HCT116 (cell line): Measurements from ENCODE around the gene ARHGAP45. TPM values are rescaled to one million over a fixed set of nuclear protein-coding genes. Genes with fewer than 3 reads are reported as not detected.

Experiments
- ATAC-seq: fragments of 200-7000 bp; cut with Tn5 transposase; 2 replicates; pipeline ENCODE4 v1.9.1; 2020; ENCODE audit warnings: mild to moderate bottlenecking, moderate library complexity
- BruUV-seq: library from RNA; stranded (reverse); fragments of 400-500 nt; replicated peaks from 2 replicates; lab custom pipeline; 2021; lab: Mats Ljungman, UMichigan
- CTCF ChIA-PET: fragments of 300-600 bp; sonication (Branson Sonifier 250); formaldehyde crosslinking; loops from one replicate; lab custom pipeline; 2021; ENCODE audit warnings: antibody characterized with exemption; lab: Charles Lee
- POLR2A ChIA-PET: fragments of 300-600, 350-600 bp; sonication (Branson Sonifier 250); formaldehyde crosslinking; loops from one replicate; lab custom pipeline; 2021; ENCODE audit warnings: antibody characterized with exemption; lab: Charles Lee
- RAD21 ChIA-PET, 2 experiments: fragments of 300-600 bp; sonication (Branson Sonifier 250); formaldehyde crosslinking; loops; one replicate each; lab custom pipeline; 2023; ENCODE audit warnings: low total read pairs in 2 of 2; ENCODE audit not compliant: uncharacterized antibody in 2 of 2, unreplicated experiment in 2 of 2, low non-redundant PET in 1 of 2; lab: Charles Lee
- DNase-seq: peaks from one replicate; pipeline ENCODE4 v3.0.0-alpha.2; 2010; ENCODE audit warnings: low read depth, low spot score
- H2AFZ ChIP-seq: fragments of 200-600 bp; shearing (Covaris generic), sonication (generic); 2 replicates; pipeline ENCODE4 v1.6.1; 2017; ENCODE audit warnings: low read depth, mixed run types, mixed read lengths, antibody characterized with exemption, low read length; ENCODE audit not compliant: poor library complexity, severe bottlenecking
- H3K27ac ChIP-seq: 2 replicates; pipeline ENCODE4 v1.5.1; 2012; ENCODE audit warnings: low read depth, low read length
- H3K27me3 ChIP-seq: fragments of 200-600 bp; sonication (generic); 2 replicates; pipeline ENCODE4 v1.6.1; 2016; ENCODE audit warnings: mixed run types, low read length, mixed read lengths; ENCODE audit not compliant: insufficient read depth
- H3K36me3 ChIP-seq, 2 experiments: fragments of 200-500 bp in 1 of 2; fragments of 200-600 bp in 1 of 2; sonication (Bioruptor generic) in 1 of 2; sonication (generic) in 1 of 2; 2 replicates each; pipeline versions ENCODE4 v1.5.1 to v1.6.1; 2014 to 2016; ENCODE audit warnings: low read length in 2 of 2, inconsistent platforms in 1 of 2, mixed read lengths in 1 of 2, mixed run types in 1 of 2; ENCODE audit not compliant: insufficient read depth in 2 of 2, control insufficient read depth in 1 of 2
- H3K4me1 ChIP-seq, 2 experiments: fragments of 200-600 bp in 1 of 2; sonication (generic) in 1 of 2; 2 replicates each; pipeline versions ENCODE4 v1.5.1 to v1.6.1; 2012 to 2017; ENCODE audit warnings: low read length in 2 of 2, inconsistent platforms in 1 of 2, mild to moderate bottlenecking in 1 of 2, mixed read lengths in 1 of 2, mixed run types in 1 of 2, moderate library complexity in 1 of 2; ENCODE audit not compliant: insufficient read depth in 2 of 2, control insufficient read depth in 1 of 2
- H3K4me2 ChIP-seq: fragments of 200-600 bp; sonication (generic); 2 replicates; pipeline ENCODE4 v1.6.1; 2017; ENCODE audit warnings: mixed run types, low read length, mixed read lengths
- H3K4me3 ChIP-seq, 2 experiments: fragments of 200-600 bp in 1 of 2; sonication (generic) in 1 of 2; replicated peaks in 1 of 2; 2 replicates each; pipeline ENCODE4 v1.5.1; 2011 to 2016; ENCODE audit warnings: low read length in 2 of 2, control low read depth in 1 of 2, low read depth in 1 of 2, mild to moderate bottlenecking in 1 of 2, mixed read lengths in 1 of 2, mixed run types in 1 of 2
- H3K79me2 ChIP-seq: fragments of 200-600 bp; sonication (generic); 2 replicates; pipeline ENCODE4 v1.6.1; 2017; ENCODE audit warnings: mild to moderate bottlenecking, mixed run types, low read length, moderate library complexity, mixed read lengths; ENCODE audit not compliant: insufficient read depth
- H3K9ac ChIP-seq: fragments of 200-600 bp; sonication (generic); 2 replicates; pipeline ENCODE4 v1.6.1; 2016; ENCODE audit warnings: low read length, mixed read lengths
- H3K9me2 ChIP-seq: fragments of 200-600 bp; sonication (generic), shearing (Covaris generic); 2 replicates; pipeline ENCODE4 v1.6.1; 2017; ENCODE audit warnings: mixed run types, mild to moderate bottlenecking, moderate library complexity; ENCODE audit not compliant: insufficient read depth
- H3K9me3 ChIP-seq, 2 experiments: fragments of 200-500 bp in 1 of 2; fragments of 200-600 bp in 1 of 2; sonication (Bioruptor generic) in 1 of 2; sonication (generic) in 1 of 2; 2 replicates each; pipeline ENCODE4 v1.6.1; 2014 to 2017; ENCODE audit warnings: low read length in 2 of 2, mixed read lengths in 2 of 2, inconsistent platforms in 1 of 2, low read depth in 1 of 2, mild to moderate bottlenecking in 1 of 2, mixed run types in 1 of 2, moderate library complexity in 1 of 2; ENCODE audit not compliant: control insufficient read depth in 1 of 2, insufficient read depth in 1 of 2
- H4K20me1 ChIP-seq: fragments of 200-600 bp; sonication (generic), shearing (Covaris generic); 2 replicates; pipeline ENCODE4 v1.6.1; 2017; ENCODE audit warnings: mixed run types, mild to moderate bottlenecking, moderate library complexity; ENCODE audit not compliant: insufficient read depth
- CBX3 ChIP-seq: IDR thresholded peaks from 2 replicates; pipeline ENCODE4 v1.6.1; 2012; ENCODE audit warnings: low read depth
- CEBPB ChIP-seq: IDR thresholded peaks from 2 replicates; pipeline ENCODE4 v1.6.1; 2012; ENCODE audit warnings: low read depth
- EGR1 ChIP-seq: IDR thresholded peaks from 2 replicates; pipeline ENCODE4 v1.6.1; 2012; ENCODE audit warnings: low read depth
- EZH2 ChIP-seq: fragments of 200-600 bp; sonication (generic); IDR thresholded peaks from 2 replicates; pipeline ENCODE4 v1.6.1; 2017; ENCODE audit warnings: antibody characterized with exemption, mixed run types
- EZH2phosphoT487 ChIP-seq: fragments of 200-600 bp; IDR thresholded peaks from 2 replicates; pipeline ENCODE4 v1.6.1; 2018; ENCODE audit warnings: antibody characterized with exemption, borderline replicate concordance
- FOSL1 ChIP-seq: IDR thresholded peaks from 2 replicates; pipeline ENCODE4 v1.6.1; 2012; ENCODE audit warnings: low read depth
- JUND ChIP-seq: IDR thresholded peaks from 2 replicates; pipeline ENCODE4 v1.6.1; 2012
- POLR2AphosphoS5 ChIP-seq: IDR thresholded peaks from 2 replicates; pipeline ENCODE4 v1.6.1; 2011; ENCODE audit warnings: mild to moderate bottlenecking, low read depth, low read length, moderate library complexity
- RAD21 ChIP-seq: IDR thresholded peaks from 2 replicates; pipeline ENCODE4 v1.6.1; 2012; ENCODE audit warnings: low read depth, mild to moderate bottlenecking
- SIN3A ChIP-seq: IDR thresholded peaks from 2 replicates; pipeline ENCODE4 v1.6.1; 2012; ENCODE audit warnings: low read depth
- SP1 ChIP-seq: IDR thresholded peaks from 2 replicates; pipeline ENCODE4 v1.6.1; 2012; ENCODE audit warnings: low read depth
- SRF ChIP-seq: IDR thresholded peaks from 2 replicates; pipeline ENCODE4 v1.6.1; 2012; ENCODE audit warnings: low read depth
- TCF7L2 ChIP-seq: IDR thresholded peaks from 2 replicates; pipeline ENCODE4 v1.7.0; 2011; ENCODE audit warnings: borderline replicate concordance, inconsistent platforms; ENCODE audit not compliant: insufficient read depth, insufficient read length; ENCODE audit errors: extremely low read depth
- YY1 ChIP-seq: IDR thresholded peaks from 2 replicates; pipeline ENCODE4 v1.6.1; 2011; ENCODE audit warnings: low read length, low read depth, moderate library complexity, mild to moderate bottlenecking; ENCODE audit not compliant: insufficient replicate concordance; ENCODE audit errors: extremely low read depth
- ZNF274 ChIP-seq: fragments of 200-500 bp; sonication (Bioruptor generic); IDR thresholded peaks from 2 replicates; pipeline ENCODE4 v1.6.1; 2014; ENCODE audit warnings: mild to moderate bottlenecking, low read depth, low read length, inconsistent platforms
- intact Hi-C: fragments of 100-400 bp; cut with micrococcal nuclease; formaldehyde crosslinking; loops from 2 replicates; pipeline ENCODE4 v1.10.0; 2022
- total RNA-seq: library from RNA; stranded (reverse); gene quantifications from one replicate; pipeline ENCODE4 v1.2.1, GENCODE V29; 2021; ENCODE audit not compliant: unreplicated experiment
- TF ChIP-seq, protein P1 (sequence below): IDR thresholded peaks from 2 replicates; pipeline ENCODE4 v1.6.1; 2012
- TF ChIP-seq, protein P2 (sequence below): IDR thresholded peaks from 2 replicates; pipeline ENCODE4 v1.6.1; 2012
- TF ChIP-seq, protein P3 (sequence below): IDR thresholded peaks from 2 replicates; pipeline ENCODE4 v1.6.1; 2011; ENCODE audit warnings: mild to moderate bottlenecking, low read length, moderate library complexity; ENCODE audit not compliant: insufficient replicate concordance; ENCODE audit errors: extremely low read depth

Gene ARHGAP45
- total RNA-seq, 1 experiment from 2014 or later = 30.4 TPM

DNA sequence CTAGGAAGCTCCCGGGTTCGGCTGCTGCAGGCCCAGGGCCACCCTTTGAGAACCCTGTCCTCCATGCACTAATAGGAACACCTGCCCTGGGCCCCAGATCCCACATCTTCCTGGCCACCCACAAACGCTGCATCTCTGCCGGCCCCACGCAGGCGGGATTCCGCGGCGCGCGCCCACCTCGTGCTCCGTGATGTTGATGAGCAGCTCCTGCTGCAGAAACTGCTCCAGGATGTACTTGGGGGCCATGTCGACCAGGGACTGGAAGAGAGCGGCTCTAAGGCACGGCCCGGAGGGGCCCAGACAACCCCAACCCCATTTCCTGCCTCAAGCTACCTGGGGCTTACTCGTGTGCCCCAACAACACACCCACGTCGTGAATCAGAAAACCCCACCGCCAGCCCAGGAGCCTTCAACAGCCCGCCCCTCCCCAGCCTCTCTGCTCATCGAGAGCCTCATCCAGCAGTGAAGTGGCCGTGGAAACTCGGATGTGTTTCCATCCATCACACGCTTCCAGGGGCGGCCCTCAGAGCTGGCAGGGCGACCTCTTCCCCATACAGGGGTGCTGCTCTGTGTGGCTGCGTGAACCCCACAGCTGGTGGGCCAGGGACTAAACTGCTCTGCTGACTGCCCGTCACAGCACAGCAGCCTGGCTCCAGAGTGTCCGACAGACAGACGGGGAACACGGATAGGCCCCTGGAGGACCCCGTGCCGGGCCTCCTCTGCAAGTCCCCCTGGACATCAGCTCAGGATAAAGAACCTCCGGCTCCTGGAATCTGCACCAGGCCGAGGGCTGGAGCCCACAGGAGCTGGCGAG, 24.0 kb downstream of the ARHGAP45 start:
- ChIA-PET RAD21 (no interaction called here), CTCF (no interaction called here)
- Histone ChIP-seq H3K27me3 (no peaks in the 10 kb centered on the region), H3K9me2 (no peaks in the 10 kb centered on the region), H3K9ac (no peak overlapping the region)
- BruUV-seq = no TSS peak
- no peak for TF ChIP-seq YY1
- no peak for TF ChIP-seq JUND
- TF ChIP-seq RAD21 = no peak
- TF ChIP-seq SRF = no peak
- TF ChIP-seq CEBPB = no peak
- TF ChIP-seq ZNF274 = no peak
- TF ChIP-seq, all 23 proteins: peak for 0
- POLR2A ChIA-PET = interaction anchor here (0.8 kb wide), 1 partner anchor 26 kb away, joined by 3 read pairs; no protein-coding TSS in a partner anchor
- H3K79me2 ChIP-seq = peaks cover 47% of the 10 kb centered on the region
- no peak for DNase-seq
- H3K4me1 ChIP-seq = peaks cover 9 to 17% of the 10 kb centered on the region in 2 experiments
- no peak overlapping the region for H2AFZ ChIP-seq
- no peak overlapping the region for H3K27ac ChIP-seq
- H3K4me3 ChIP-seq = no peak overlapping the region
- no peaks in the 10 kb centered on the region; the same call in 1 of the 2 replicates for H4K20me1 ChIP-seq
- H3K9me3 ChIP-seq = no peaks in the 10 kb centered on the region
- ATAC-seq = no peak
- H3K36me3 ChIP-seq = peaks cover 24 to 48% of the 10 kb centered on the region in 2 experiments; a peak in 3 of 4 replicates
- no peak overlapping the region for H3K4me2 ChIP-seq
- intact Hi-C loops = no loop called here

DNA sequence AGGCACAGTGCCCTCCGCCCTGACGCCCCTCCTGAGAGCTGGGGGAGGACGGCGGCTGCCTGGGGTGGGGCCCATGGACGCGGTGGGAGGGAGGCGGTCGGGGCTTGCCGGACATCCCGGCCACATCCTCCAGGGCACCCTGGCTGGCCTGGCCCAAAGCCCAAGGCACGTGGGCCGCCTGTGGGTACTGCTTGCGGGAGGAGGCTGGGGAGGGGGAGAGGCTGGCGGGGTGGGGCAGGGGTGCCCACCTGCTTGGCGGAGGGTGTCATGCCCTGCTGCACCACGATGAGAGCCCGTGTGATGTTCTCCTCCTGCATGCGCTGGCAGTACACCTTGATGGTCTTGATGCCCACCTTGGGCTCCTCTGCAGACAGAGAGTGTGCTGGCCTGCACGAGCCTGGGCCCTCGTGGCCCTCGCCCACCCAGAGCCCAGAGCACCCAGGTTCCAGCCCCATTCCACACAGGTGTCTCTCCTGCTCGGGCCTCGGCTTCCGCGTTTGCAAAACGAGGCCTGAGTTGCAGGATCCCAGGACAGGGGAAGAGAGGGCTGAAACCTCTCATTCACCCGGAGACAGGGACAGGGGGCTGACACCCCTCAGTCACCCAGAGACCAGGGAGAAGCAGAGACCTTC, 24.7 kb downstream of the ARHGAP45 start:
- no peak overlapping the region for H3K4me2 ChIP-seq

More for the DNA sequence above, 24.7 kb downstream of the ARHGAP45 start:
- H3K4me3 ChIP-seq = no peak overlapping the region
- DNase-seq (no peak), ATAC-seq (no peak)
- ChIA-PET CTCF (no interaction called here), POLR2A (interaction anchor here (0.8 kb wide), 1 partner anchor 27 kb away, joined by 3 read pairs; no protein-coding TSS in a partner anchor), RAD21 (no interaction called here)
- TF ChIP-seq, protein P1, sequence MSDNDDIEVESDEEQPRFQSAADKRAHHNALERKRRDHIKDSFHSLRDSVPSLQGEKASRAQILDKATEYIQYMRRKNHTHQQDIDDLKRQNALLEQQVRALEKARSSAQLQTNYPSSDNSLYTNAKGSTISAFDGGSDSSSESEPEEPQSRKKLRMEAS = no peak
- TF ChIP-seq, protein P2, sequence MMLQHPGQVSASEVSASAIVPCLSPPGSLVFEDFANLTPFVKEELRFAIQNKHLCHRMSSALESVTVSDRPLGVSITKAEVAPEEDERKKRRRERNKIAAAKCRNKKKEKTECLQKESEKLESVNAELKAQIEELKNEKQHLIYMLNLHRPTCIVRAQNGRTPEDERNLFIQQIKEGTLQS = no peak
- TF ChIP-seq POLR2AphosphoS5 = no peak
- TF ChIP-seq EGR1 = no peak
- TF ChIP-seq RAD21 = no peak
- no peak for TF ChIP-seq CBX3
- TF ChIP-seq EZH2 = no peak
- TF ChIP-seq EZH2phosphoT487 = no peak
- TF ChIP-seq, protein P3, sequence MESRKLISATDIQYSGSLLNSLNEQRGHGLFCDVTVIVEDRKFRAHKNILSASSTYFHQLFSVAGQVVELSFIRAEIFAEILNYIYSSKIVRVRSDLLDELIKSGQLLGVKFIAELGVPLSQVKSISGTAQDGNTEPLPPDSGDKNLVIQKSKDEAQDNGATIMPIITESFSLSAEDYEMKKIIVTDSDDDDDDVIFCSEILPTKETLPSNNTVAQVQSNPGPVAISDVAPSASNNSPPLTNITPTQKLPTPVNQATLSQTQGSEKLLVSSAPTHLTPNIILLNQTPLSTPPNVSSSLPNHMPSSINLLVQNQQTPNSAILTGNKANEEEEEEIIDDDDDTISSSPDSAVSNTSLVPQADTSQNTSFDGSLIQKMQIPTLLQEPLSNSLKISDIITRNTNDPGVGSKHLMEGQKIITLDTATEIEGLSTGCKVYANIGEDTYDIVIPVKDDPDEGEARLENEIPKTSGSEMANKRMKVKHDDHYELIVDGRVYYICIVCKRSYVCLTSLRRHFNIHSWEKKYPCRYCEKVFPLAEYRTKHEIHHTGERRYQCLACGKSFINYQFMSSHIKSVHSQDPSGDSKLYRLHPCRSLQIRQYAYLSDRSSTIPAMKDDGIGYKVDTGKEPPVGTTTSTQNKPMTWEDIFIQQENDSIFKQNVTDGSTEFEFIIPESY = no peak
- TF ChIP-seq TCF7L2 = no peak
- TF ChIP-seq SIN3A = no peak
- no peak for TF ChIP-seq FOSL1
- no peak for TF ChIP-seq SP1
- no peaks in the 10 kb centered on the region for H3K9me3 ChIP-seq
- H3K36me3 ChIP-seq = peaks cover 24 to 48% of the 10 kb centered on the region in 2 experiments; a peak in 3 of 4 replicates
- no peaks in the 10 kb centered on the region for H3K27me3 ChIP-seq
- no TSS peak for BruUV-seq
- intact Hi-C loops = no loop called here
- H3K27ac ChIP-seq = no peak overlapping the region
- peaks cover 47% of the 10 kb centered on the region for H3K79me2 ChIP-seq
- H3K4me1 ChIP-seq = peaks cover 9 to 17% of the 10 kb centered on the region in 2 experiments
- no peaks in the 10 kb centered on the region for H3K9me2 ChIP-seq
- no peaks in the 10 kb centered on the region; the same call in 1 of the 2 replicates for H4K20me1 ChIP-seq
- H2AFZ ChIP-seq = no peak overlapping the region
- no peak overlapping the region for H3K9ac ChIP-seq
